Activated CD8-positive, alpha-beta T cell treated with anti-CD3 and anti-CD28 coated beads for 36 hours (primary cell): ENCODE data around the gene KXD1. TPM values are rescaled to one million over a fixed set of nuclear protein-coding genes. Genes with fewer than 3 reads are reported as not detected.

Experiments
- ATAC-seq: fragments of 200-7000 bp; cut with Tn5 transposase; one replicate; pipeline ENCODE4 v1.10.0; 2021; ENCODE audit warnings: mild to moderate bottlenecking, moderate library complexity
- CTCF ChIA-PET: fragments of 350-600 bp; sonication (Branson Sonifier 250); formaldehyde crosslinking; loops from one replicate; lab custom pipeline; 2021; ENCODE audit warnings: antibody characterized with exemption; lab: Charles Lee
- POLR2A ChIA-PET: fragments of 350-600 bp; sonication (Branson Sonifier 250); formaldehyde crosslinking; loops from one replicate; lab custom pipeline; 2021; ENCODE audit warnings: antibody characterized with exemption; lab: Charles Lee
- DNase-seq: peaks from one replicate; pipeline ENCODE4 v3.0.0-alpha.2; 2020
- H3K27ac Mint-ChIP-seq: one replicate; pipeline ENCODE4 v1.8.0; 2021; ENCODE audit warnings: mild to moderate bottlenecking, mixed read lengths
- H3K27me3 Mint-ChIP-seq: one replicate; pipeline ENCODE4 v1.8.0; 2021; ENCODE audit warnings: mixed read lengths
- H3K36me3 Mint-ChIP-seq: one replicate; pipeline ENCODE4 v1.8.0; 2021; ENCODE audit warnings: low read depth, mixed read lengths
- H3K4me1 Mint-ChIP-seq: one replicate; pipeline ENCODE4 v1.8.0; 2021; ENCODE audit warnings: low read depth, mixed read lengths
- H3K4me3 Mint-ChIP-seq: one replicate; pipeline ENCODE4 v1.8.0; 2021; ENCODE audit warnings: mild to moderate bottlenecking, moderate library complexity, mixed read lengths
- H3K9me3 Mint-ChIP-seq: one replicate; pipeline ENCODE4 v1.8.0; 2021; ENCODE audit warnings: mixed read lengths
- CTCF ChIP-seq: fragments of 200-600 bp; IDR thresholded peaks from one replicate; pipeline ENCODE4 v1.8.0; 2022; ENCODE audit warnings: antibody characterized with exemption, mild to moderate bottlenecking
- intact Hi-C: fragments of 100-400 bp; cut with micrococcal nuclease; formaldehyde crosslinking; loops from one replicate; pipeline ENCODE4 v1.10.0; 2022
- total RNA-seq, 2 experiments: library from RNA; stranded (reverse); gene quantifications; one replicate each; pipeline ENCODE4 v1.2.3, GENCODE V29; 2021

The KXD1 gene
- total RNA-seq, 2 experiments from 2014 or later: 137 to 142 TPM

GRCh38 chr19:18587561-18587960 is 29.9 kb downstream of the KXD1 start:
- CTCF ChIA-PET: interaction anchor here (0.8 to 4.9 kb wide), 10 partner anchors 10 to 260 kb away, joined by 3 to 37 read pairs (median 8); partner anchors contain the start of genes KXD1, UBA52 and UPF1
- intact Hi-C loops: no loop called here
- Mint-ChIP-seq H3K4me1 (peaks cover 28% of the 10 kb centered on the region), H3K27me3 (no peaks in the 10 kb centered on the region), H3K9me3 (no peaks in the 10 kb centered on the region), H3K36me3 (peaks cover 14% of the 10 kb centered on the region), H3K4me3 (peak overlapping the region; percentile 82), H3K27ac (peak overlapping the region; percentile 90)
- POLR2A ChIA-PET: interaction anchor here (1.0 to 4.0 kb wide), 7 partner anchors 10 to 330 kb away, joined by 3 to 51 read pairs (median 9); partner anchors contain the start of genes FKBP8 and UBA52
- DNase-seq (no peak), ATAC-seq (no peak)
- TF ChIP-seq CTCF: no peak

GRCh38 chr19:18587962-18588610 is 30.4 kb downstream of the KXD1 start:
- peak overlapping the region; percentile 82 for H3K4me3 Mint-ChIP-seq
- H3K36me3 Mint-ChIP-seq: peaks cover 14% of the 10 kb centered on the region
- ATAC-seq (peak; percentile 2), DNase-seq (peak; percentile 26)
- H3K4me1 Mint-ChIP-seq: peaks cover 28% of the 10 kb centered on the region
- ChIA-PET CTCF (interaction anchor here (0.6 to 4.9 kb wide), 13 partner anchors 11 to 278 kb away, joined by 3 to 37 read pairs (median 5); partner anchors contain the start of genes KXD1, UBA52 and UPF1), POLR2A (interaction anchor here (0.8 to 4.0 kb wide), 9 partner anchors 11 to 320 kb away, joined by 3 to 51 read pairs (median 9); partner anchors contain the start of genes FKBP8, UBA52 and UPF1)
- no peak for TF ChIP-seq CTCF
- intact Hi-C loops: no loop called here
- no peaks in the 10 kb centered on the region for H3K9me3 Mint-ChIP-seq
- peak overlapping the region; percentile 90 for H3K27ac Mint-ChIP-seq
- no peaks in the 10 kb centered on the region for H3K27me3 Mint-ChIP-seq

GRCh38 chr19:18588611-18589379 is 31.1 kb downstream of the KXD1 start, which contains the start of gene REX1BD:
REX1BD (plus strand) TSS chr19:18588798; CDS start chr19:18588802, 4 bp downstream.
- peak; percentile 88 for TF ChIP-seq CTCF
- Mint-ChIP-seq H3K4me1 (peaks cover 32% of the 10 kb centered on the region), H3K27ac (peak within 1 kb of the TSS; percentile 90), H3K36me3 (peaks cover 14% of the 10 kb centered on the region), H3K9me3 (no peaks in the 10 kb centered on the region), H3K4me3 (peak within 1 kb of the TSS; percentile 82), H3K27me3 (no peaks in the 10 kb centered on the region)
- intact Hi-C loops: no loop called here
- ATAC-seq (peak; percentile 75), DNase-seq (peak; percentile 94)
- CTCF ChIA-PET: interaction anchor here (0.6 to 4.9 kb wide), 20 partner anchors 9 to 331 kb away, joined by 3 to 37 read pairs (median 4); partner anchors contain the start of genes COPE, DDX49, KXD1 and UBA52
- POLR2A ChIA-PET: interaction anchor here (0.8 to 4.0 kb wide), 15 partner anchors 11 to 340 kb away, joined by 3 to 51 read pairs (median 4); partner anchors contain the start of genes FKBP8, KXD1, UBA52 and UPF1

GRCh38 chr19:18589380-18590272 is 32.0 kb downstream of the KXD1 start:
- no peaks in the 10 kb centered on the region for H3K9me3 Mint-ChIP-seq
- intact Hi-C loops: loop anchor here (10.0 kb wide), 1 partner anchor 255 kb away; no protein-coding TSS in a partner anchor
- no peak for TF ChIP-seq CTCF
- H3K36me3 Mint-ChIP-seq: peaks cover 14% of the 10 kb centered on the region
- peak overlapping the region; percentile 82 for H3K4me3 Mint-ChIP-seq
- H3K27me3 Mint-ChIP-seq: no peaks in the 10 kb centered on the region
- peaks cover 35% of the 10 kb centered on the region for H3K4me1 Mint-ChIP-seq
- ChIA-PET POLR2A (interaction anchor here (0.8 to 4.0 kb wide), 14 partner anchors 17 to 339 kb away, joined by 3 to 51 read pairs (median 4); partner anchors contain the start of genes FKBP8, KXD1, UBA52 and UPF1), CTCF (interaction anchor here (0.9 to 4.9 kb wide), 19 partner anchors 9 to 330 kb away, joined by 3 to 37 read pairs (median 4); partner anchors contain the start of genes COPE, DDX49, KXD1 and UBA52)
- ATAC-seq: peak; percentile 59
- peak overlapping the region; percentile 88 for H3K27ac Mint-ChIP-seq
- DNase-seq: peak; percentile 87
